HG02610 (cell line): ENCODE data around the gene NET1.
"Not testable (repeated sequence)": the region's sequence is repeated elsewhere in the genome, so short reads cannot be mapped to it uniquely, and the experiment has no call there.

Experiments used
- ATAC-seq: cut with Tn5 transposase; IDR thresholded peaks from one replicate; pipeline ENCODE4 v1.9.1; 2021; ENCODE audit warnings: mild to moderate bottlenecking, moderate library complexity; ENCODE audit not compliant: unreplicated experiment

The NET1 gene

DNA sequence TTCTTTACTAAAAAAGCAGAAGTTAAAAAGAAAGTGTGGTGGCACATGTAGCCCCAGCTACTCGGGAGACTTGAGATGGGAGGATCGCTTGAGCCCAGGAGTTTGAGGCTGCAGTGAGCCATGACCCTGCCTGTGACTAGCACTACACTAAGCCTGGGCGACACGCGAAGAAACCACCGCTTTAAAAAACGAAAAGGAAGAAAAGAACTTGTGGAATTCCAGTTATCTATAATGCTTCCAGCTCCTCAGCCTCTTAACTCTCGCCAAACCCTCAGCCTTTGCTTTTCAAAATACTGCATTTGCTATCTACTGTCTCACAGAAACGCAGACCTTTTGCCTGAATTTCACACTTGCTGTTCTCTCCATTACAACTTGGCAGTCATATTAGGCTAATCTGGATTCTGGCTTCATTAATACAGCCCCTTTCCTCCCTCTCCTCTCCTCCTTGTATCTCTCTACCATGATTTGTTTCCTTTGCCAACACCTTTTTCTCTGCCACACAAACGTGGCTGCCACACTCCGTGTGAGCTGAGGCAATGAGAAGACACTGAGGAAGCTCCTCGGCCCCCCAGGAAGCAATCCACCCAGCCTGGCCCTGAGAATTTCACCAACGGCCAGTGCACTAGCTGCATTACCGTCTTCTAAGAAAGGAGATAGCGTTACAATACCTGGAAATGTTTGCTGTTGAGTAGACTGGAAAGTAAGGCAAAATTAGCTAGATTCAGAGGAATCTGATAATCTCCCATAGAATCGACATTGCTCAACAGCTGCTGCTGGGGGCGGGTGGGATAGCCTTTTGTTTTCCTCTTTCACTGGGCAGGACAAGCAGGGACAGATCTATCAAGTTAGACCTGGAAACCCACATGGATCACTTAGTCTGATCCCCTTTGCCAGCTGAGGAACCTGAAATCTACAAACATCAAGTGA lies 49.8 kb downstream of the NET1 start:
- ATAC-seq: no peak

DNA sequence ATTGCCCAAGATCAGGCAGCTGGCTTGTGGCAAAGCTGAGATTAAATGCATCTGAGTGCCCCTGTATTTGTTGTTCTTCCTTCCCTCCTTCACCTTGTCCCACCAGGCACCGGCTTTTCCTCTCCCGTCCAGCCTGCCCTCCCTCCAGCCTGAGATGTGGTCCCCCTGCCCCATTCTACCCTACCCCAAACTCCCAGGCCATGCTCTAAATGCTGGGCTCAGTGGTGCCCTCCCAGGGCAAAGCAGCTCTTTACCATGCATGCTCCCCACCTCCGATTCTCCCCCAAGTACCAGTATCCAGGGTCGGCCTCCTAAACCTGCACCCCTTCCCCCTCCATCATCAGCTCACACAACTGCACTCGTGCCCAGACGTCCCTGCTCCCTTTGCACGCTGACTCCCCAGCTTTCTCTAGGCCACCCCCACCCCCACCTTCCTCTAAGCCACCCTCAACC lies 50.5 kb downstream of the NET1 start:
- ATAC-seq: no peak

DNA sequence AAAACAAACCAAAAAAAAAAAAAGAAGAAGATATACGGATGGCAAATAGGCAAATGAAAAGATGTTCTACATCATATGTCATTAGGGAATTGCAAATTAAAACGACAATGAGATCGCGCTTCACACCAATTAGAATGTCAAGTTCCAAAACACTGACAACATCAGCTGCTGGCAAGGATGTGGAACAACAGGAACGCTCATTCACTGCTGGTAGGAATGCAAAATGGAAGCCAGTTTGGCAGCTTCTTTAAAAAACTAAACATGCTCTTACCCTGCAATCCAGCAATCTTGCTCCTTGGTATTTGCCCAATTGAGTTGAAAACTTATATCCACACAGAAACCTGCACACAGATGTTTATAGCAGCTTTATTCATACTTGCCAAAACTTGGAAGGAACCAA lies 52.2 kb downstream of the NET1 start:
- ATAC-seq: no peak

DNA sequence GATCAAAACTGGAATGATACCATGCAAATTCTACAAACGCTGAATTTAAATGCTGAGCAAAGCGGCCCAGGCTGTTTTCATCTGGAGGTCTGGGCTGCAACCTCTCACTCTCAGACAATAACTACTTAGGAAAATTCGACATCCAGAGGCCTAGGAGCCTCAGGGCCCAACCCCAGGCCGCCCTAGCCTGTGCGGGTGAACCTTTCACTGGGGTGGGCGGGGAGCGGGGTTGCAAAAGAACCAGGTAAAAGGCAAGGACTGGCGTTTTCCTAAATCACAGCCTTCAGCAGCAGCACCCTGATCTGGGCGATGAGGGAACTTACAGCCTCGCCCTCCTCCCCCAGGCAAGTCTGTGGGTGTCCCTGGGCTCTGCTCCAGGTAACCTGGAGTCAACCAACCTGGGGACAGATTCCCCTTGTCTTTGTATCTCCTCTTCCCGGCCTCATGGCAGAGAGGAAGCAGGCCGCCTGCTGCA lies 53.7 kb downstream of the NET1 start:
- ATAC-seq: no peak

DNA sequence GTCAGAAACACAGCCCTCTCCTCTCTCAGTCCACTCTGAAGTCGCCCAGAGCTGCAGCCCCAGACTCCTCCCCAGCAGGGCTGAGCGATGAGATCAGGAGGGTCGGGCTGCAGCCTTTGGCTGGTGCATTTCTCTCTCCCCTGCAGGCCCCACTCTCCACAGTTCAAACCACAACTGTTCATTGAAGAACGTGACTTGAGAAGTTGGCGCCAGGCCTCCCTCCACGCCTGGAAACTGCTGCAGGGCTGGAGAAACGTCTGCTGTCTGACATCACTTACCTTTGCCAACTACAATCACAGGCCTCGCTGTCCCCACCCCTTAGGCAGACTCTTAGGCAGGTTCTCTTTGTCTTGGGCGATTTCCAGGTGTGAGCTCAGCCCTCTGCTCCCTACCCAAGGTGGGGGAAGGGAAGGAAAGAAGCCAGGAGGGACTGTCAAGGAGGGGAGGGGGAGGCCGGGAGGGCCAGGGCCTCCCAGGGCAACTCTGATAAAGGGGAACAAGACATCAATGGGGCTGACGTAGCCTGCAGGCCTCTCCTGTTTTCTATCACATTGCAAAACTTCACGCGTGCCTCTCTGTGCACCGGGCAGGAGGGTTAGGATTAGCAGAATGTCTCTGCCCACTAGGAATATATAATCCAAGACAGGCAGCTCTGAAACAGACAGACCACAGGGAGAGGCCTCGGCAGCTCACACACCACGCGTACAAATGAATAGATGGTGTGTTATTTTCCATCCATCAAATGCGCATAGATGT lies 54.3 kb downstream of the NET1 start:
- no peak for ATAC-seq

DNA sequence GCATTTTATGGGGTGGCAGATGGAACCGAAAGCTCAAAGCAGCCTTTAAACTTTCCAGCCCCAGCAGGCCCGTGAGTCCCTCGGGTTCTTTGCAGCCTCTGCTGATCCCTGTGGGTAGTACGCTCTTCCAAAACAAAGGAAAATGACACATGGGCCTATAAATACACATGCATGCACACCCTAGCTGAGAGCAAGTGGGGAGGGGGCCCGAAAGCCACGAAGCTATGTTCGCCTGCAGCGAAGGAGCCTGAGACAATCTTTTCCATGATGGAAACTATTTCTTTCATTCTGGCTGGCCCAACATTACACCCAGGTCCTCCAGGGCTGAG lies 54.8 kb downstream of the NET1 start:
- ATAC-seq: no peak

DNA sequence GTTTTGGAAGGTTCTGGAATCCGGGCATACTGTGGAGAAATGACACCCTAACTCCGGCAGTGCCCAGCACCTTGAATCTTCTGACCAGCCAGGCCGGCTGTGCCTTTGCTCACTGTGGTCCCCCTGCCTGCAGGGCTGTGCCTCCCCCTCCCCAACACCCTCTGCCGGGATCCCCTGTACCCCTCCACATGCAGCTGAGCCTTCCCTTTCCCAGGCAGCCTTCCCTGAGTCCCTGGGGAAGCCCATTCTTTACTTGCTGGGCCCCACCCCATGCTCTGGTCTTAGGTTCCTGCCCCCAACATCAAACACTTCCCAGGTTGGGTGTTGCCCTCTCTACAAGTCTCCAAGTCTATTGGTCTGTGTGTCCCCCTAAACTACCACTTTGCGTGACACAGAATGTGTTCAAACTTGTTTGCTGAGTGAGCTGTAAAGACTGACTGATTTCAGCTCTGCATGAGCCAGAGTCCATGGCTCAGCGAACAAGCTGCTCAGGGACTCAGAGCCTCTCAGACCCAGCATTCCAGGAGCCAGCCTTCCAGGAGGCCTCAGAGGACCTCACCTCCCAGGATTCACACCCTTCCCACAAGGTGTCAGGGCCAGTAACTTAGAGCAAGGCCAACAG lies 55.4 kb downstream of the NET1 start:
- no peak for ATAC-seq

DNA sequence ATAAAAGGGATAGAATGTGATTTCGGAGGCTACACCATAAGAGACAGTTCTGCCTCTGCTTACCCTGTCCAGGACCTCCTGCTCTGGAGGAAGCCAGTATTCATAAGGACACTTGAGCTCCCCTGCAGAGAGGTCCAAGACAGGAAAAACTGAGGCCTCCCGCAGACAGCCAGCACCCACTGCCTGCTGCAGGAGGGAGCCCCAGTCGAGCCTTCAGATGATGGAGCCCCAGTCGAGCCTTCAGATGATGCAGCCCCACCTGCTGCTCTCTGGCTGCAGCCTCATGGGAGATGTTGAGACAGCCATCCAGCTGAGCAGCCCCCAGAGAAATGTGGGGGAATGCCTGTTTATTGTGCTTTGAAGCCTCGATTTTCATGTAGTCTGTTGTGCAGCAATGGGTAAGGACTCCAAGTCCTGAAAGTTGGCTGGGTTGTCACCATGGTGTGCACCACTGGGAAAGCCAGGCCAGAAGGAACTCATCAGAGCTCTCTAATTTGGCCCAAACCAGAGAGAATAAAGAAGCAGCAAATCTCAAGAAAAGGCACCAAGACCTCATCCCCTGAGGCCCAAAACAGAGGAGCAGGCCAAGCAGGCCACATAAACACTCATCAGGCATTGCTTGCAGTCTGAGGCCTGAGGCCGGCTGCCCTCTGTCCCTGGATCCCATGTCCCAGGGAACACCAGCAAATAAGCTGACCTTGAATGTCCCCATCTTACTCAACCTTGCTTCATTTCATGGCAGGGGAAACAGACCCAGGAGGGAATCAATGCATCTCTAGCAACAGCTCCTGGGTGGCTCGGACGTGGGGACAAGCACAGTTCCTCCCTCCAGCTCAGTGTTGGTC lies 56.1 kb downstream of the NET1 start:
- ATAC-seq: no peak

DNA sequence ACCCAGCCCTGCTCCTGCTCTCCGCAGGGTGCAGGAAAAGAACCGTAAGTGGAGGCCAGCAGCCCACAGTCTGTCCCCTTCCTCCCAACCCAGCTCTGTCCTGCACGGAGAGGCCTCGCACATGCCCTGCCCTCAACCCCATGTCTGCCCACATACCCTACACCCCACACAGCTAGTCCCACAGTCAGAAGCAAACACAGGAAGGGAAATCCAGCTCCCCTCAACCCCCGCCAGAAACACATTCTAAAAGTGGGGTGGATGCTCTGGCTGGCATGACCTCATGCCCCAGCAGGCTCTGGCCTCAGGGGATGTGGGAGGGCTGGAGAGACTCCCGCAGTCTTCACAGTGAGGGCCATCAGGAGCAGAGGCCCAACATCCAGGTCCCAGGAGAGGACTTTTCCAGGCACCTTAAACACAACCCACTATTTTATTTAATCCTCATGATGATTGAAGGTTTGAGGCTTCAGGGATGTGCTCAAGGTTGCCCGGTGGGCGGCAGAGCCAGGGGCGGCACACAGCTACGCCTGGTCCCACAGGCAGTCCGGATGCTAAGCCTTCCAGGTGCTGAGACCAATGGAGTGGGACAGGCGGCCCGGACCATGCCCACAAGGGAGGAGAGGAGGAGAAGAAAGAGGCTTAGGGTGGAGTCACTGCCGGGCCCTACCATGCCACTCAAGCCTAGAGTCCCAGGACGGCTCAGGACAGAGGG lies 57.1 kb downstream of the NET1 start:
- ATAC-seq: no peak

DNA sequence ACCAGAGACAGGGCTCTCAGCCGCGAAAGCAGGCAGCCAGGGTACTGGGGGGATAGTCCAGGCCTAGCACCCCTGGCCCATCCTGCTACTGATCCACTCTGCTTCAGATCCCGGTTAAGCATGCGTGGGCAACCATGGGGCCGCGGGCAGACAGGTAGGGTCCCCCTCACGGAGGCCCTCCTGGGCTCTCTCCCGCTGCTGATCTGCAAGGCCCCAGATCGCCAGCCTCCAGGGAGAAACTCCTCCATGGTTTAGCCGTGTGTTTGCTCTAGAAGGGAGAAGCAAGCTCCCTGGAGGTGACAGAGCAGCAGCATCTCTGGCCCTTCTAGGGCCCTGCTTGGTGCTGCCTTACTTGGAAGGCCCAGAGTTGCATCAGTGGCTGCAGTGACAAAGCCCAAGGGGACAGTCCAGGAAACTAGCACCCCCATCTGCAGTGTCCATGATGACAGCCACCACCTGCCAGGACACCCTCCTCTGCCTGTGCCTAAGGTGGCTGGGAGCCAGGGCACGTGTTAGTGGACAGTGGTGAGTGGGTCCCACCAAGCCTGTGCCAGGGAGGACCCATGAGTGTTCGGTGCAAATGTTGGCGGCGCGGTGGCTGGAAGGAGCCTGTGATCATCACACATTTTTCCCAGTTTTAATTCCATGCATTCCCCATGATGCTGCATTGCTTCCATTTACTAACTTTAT lies 57.9 kb downstream of the NET1 start:
- no peak for ATAC-seq

DNA sequence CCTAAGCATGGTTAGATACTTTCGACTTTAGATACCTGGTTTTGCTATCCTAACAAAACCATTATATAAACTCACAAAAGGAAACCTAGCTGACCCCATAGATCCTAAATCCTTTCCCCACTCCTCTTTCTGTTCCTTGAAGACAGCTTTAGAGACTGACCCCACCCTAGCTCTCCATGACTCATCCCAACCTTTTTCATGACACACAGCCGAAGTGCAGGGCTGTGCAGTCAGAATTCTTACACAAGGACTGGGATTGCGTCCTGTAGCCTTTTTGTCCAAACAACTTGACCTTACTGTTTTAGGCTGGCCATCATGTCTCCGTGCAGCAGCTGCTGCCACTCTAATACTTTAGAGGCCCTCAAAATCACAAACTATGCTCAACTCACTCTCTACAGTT lies 62.3 kb downstream of the NET1 start:
- not testable (repeated sequence) for ATAC-seq

DNA sequence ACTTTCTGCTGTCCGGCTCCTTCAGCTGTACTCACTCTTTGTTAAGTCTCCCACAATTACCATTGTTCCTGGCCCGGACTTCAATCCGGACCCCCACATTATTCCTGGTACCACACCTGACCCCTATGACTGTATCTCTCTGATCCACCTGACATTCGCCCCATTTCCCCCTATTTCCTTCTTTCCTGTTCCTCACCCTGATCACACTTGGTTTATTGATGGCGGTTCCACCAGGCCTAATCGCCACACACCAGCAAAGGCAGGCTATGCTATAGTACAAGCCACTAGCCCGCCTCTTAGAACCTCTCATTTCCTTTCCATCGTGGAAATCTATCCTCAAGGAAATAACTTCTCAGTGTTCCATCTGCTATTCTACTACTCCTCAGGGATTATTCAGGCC lies 62.7 kb downstream of the NET1 start:
- not testable (repeated sequence) for ATAC-seq

DNA sequence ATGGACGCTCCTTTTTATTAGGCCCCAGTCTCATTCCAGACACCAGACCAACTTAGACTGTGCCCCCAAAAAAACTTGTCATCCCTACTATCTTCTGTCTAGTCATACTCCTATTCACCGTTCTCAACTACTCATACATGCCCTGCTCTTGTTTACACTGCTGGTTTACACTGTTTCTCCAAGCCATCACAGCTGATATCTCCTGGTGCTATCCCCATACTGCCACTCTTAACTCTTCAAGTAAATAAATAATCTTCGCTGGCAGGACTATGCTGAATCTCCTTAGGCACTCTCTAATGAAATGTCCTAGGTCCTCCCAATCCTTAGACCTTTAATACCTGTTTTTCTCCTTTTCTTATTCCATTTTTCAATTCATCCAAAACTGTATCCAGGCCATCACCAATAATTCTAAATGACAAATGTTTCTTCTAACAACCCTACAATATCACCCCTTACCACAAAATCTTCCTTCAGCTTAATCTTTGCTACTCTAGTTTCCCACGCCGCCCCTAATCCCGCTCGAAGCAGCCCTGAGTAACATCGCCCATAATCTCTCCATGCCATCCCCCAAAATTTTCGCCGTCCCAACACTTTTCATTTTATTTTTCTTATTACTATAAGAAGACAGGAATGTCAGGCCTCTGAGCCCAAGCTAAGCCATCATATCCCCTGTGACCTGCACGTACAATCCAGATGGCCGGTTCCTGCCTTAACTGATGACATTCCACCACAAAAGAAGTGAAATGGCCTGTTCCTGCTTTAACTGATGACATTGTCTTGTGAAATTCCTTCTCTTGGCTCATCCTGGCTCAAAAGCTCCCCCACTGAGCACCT lies 63.8 kb downstream of the NET1 start:
- not testable (repeated sequence) for ATAC-seq

DNA sequence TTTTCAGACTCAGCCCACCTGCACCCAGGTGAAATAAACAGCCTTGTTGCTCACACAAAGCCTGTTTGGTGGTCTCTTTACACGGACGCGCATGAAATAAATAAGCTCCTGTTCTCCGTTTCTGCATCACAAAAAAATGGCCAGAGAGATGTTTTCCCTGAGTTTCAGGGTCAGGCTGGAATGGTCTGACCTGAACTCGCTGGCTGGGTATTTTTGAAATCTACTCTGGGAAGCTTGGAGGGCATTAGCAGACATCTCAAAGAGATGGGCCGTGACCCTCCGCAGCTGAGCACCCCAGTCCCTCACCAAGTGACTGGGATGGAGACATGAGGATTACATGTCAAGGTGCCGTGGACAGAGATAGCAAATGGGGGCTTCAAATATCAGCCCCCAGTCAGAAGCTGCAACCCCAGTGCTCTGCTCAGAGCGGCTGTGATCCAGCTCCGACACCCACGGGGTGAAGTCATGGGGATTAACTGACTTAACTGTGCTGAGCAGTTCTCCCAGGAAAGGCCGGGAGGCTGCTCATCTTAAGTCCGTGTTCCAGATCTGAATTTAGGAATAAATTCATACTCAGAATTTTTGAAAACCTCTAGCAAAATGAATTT lies 64.7 kb downstream of the NET1 start:
- ATAC-seq: no peak

DNA sequence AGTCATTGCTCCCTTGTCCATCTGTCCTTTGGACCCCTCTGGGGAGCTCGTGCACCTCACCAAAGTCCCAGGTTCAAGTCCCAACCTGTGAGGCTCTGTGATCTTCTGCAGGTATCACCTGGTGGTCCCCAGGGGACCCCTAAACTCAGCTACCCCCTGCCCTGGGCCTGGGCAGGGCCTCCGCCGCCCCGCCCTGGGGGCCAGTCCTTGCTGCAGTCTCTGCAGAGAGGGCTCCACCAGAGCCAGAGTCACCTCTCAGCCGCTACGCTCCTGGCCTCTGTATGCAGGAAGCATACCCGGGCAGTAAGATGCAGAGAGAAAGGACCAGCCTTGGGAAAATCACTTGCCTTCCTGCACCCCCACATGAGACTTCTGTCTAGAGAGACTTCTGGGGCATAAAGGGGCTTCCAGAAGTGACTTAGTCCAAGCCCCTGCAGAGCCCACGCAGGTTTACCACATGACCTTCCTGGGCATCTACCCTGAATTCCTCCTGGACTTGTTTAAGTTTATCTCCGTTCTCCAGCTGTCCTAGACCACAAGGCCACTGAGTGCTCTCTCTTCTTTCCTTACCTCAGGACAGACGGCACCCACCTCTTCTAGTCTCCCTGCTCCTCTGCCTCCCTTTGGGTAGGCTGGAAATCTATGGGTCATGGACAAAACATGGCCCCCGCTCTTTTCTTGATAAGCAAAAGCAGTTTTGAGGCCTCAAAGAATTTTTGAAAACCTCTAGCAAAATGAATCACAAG lies 65.8 kb downstream of the NET1 start:
- no peak for ATAC-seq

DNA sequence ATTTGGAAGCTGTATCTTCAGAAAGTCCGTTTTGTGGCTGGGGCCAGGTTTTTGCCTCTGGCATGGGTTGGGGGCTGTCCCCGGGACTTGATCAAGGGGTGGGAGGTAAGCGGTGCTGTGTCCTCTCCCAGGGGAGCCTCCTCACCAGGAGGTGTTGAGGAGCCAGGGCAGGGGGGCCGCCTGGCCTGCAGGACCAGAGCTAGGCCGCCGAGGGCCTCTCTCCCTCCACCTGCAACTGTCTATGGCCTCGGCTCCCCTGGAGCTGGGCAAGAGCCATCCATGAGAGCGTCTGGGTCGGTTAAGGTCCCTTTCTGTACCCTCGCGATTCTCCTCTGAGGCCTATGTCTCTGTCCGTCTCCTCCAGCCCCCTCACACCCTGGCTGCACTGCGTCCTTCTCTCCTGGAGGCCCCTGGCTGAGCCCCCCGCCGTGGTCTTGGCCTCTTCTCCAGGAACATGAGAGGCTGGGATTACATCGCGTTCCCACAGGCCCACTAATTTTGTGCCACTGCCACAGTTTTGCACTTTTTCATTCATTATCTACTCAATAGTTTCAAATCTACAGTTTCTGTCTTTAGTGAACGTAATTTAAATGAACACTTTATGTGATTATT lies 66.4 kb downstream of the NET1 start:
- ATAC-seq: no peak
